Activated T-helper 9 cell treated with anti-CD3 and anti-CD28 coated beads, Interleukin-2, amount 50 U/mL, for 16 hours (primary cell): Measurements from ENCODE around the gene TMEFF2.

Source experiments
- DNase-seq: peaks from one replicate; pipeline ENCODE4 v3.0.0-alpha.2; 2020; ENCODE audit warnings: low read depth

Gene TMEFF2

GRCh38 chr2:192067631-192068030, 127.1 kb downstream of the TMEFF2 start:
- DNase-seq, result no peak

GRCh38 chr2:192064459-192064858, 130.3 kb downstream of the TMEFF2 start:
- no peak for DNase-seq

- no peak for DNase-seq
Observed at GRCh38 chr2:192060161-192060560, 134.6 kb downstream of the TMEFF2 start.

- no peak for DNase-seq
Observed at GRCh38 chr2:192059266-192059665, 135.5 kb downstream of the TMEFF2 start.

- no peak for DNase-seq
Observed at GRCh38 chr2:192053921-192054320, 140.8 kb downstream of the TMEFF2 start.

GRCh38 chr2:192051533-192051932, 143.2 kb downstream of the TMEFF2 start:
- no peak for DNase-seq

GRCh38 chr2:192049362-192049761, 145.4 kb downstream of the TMEFF2 start:
- DNase-seq, result no peak

- DNase-seq, result no peak
Observed at GRCh38 chr2:192047315-192048107, 147.2 kb downstream of the TMEFF2 start.

- DNase-seq, result no peak
Observed at GRCh38 chr2:192044496-192044895, 150.2 kb downstream of the TMEFF2 start.

GRCh38 chr2:192043216-192043870, 151.4 kb downstream of the TMEFF2 start:
- DNase-seq, result no peak

- no peak for DNase-seq
Observed at GRCh38 chr2:192042126-192042525, 152.6 kb downstream of the TMEFF2 start.

- DNase-seq, result no peak
Observed at GRCh38 chr2:192038110-192038509, 156.6 kb downstream of the TMEFF2 start.

- DNase-seq, result no peak
Observed at GRCh38 chr2:192035731-192036442, 158.8 kb downstream of the TMEFF2 start.

- no peak for DNase-seq
Observed at GRCh38 chr2:192030856-192031255, 163.9 kb downstream of the TMEFF2 start.

- DNase-seq, result no peak
Observed at GRCh38 chr2:192030289-192030688, 164.4 kb downstream of the TMEFF2 start.

GRCh38 chr2:192029089-192029488, 165.6 kb downstream of the TMEFF2 start:
- no peak for DNase-seq

- no peak for DNase-seq
Observed at GRCh38 chr2:192026825-192027120, 168.0 kb downstream of the TMEFF2 start.

- DNase-seq, result no peak
Observed at GRCh38 chr2:192026059-192026824, 168.5 kb downstream of the TMEFF2 start.

GRCh38 chr2:192025637-192026036, 169.1 kb downstream of the TMEFF2 start:
- DNase-seq, result no peak

GRCh38 chr2:192023006-192023405, 171.7 kb downstream of the TMEFF2 start:
- no peak for DNase-seq

- no peak for DNase-seq
Observed at GRCh38 chr2:192017844-192018243, 176.9 kb downstream of the TMEFF2 start.

- no peak for DNase-seq
Observed at GRCh38 chr2:192016265-192016664, 178.5 kb downstream of the TMEFF2 start.
